Pancreas (tissue), 10 donors: Measurements from ENCODE around the gene USP48. TPM values are rescaled to one million over a fixed set of nuclear protein-coding genes. Genes with fewer than 3 reads are reported as not detected.

Source experiments
- ATAC-seq, 4 donors: fragments of 200-7000 bp; cut with Tn5 transposase; one replicate each; pipeline versions ENCODE4 v1.8.0 to v1.9.1; 2020; ENCODE audit warnings: mild to moderate bottlenecking in 4 of 4, moderate library complexity in 4 of 4
- DNase-seq, 6 donors: peaks; one replicate each; pipeline ENCODE4 v3.0.0-alpha.2; 2020
- FAIRE-seq: peaks from 2 replicates; lab custom pipeline; 2012; peaks lifted over from hg19 to GRCh38; lab: Jason Lieb, UNC
- H3K27ac ChIP-seq, 4 donors: fragments of 200-600 bp; sonication (generic); 1 replicate in 3 of 4; 2 replicates in 1 of 4; pipeline versions ENCODE4 v1.5.0 to v1.8.0; 2020
- H3K27me3 ChIP-seq, 4 donors: fragments of 200-600 bp; one replicate each; pipeline ENCODE4 v1.8.0; 2021
- H3K36me3 ChIP-seq, 3 donors: fragments of 200-600 bp; sonication (generic) in 1 of 3; one replicate each; pipeline versions ENCODE4 v1.5.0 to v1.8.0; 2020 to 2021
- H3K4me1 ChIP-seq, 3 donors: fragments of 200-600 bp; one replicate each; pipeline ENCODE4 v1.8.0; 2021
- H3K4me3 ChIP-seq, 4 donors: fragments of 200-600 bp; sonication (generic) in 2 of 4; one replicate each; pipeline versions ENCODE4 v1.5.0 to v1.8.0; 2020 to 2021
- H3K9me3 ChIP-seq, 4 donors: fragments of 200-600 bp; one replicate each; pipeline ENCODE4 v1.8.0; 2021
- CTCF ChIP-seq, 4 donors: fragments of 200-600 bp; sonication (generic) in 3 of 4; IDR thresholded peaks; one replicate each; pipeline versions ENCODE4 v1.5.0 to v1.8.0; 2021; ENCODE audit warnings: antibody characterized with exemption in 4 of 4
- WGBS, 2 donors: extraction: QIAGEN DNeasy Blood & Tissue Kit; methylation state at CpG; one replicate each; pipeline ENCODE4 v1.1.7; 2013; 5-methylcytosine and 5-hydroxymethylcytosine counted together
- intact Hi-C, 3 donors: fragments of 100-400 bp; cut with DNase I; formaldehyde crosslinking; loops; one replicate each; pipeline versions ENCODE4 v1.11.1 to v1.14.2; 2022
- polyA plus RNA-seq, 2 donors: library from polyadenylated mRNA; stranded (reverse); fragments of 200-250 nt; gene quantifications; one replicate each; pipeline ENCODE4 v1.2.3, GENCODE V29; 2013
- total RNA-seq, 6 donors: library from RNA; stranded (reverse); fragmentation: NEBNext Ultra II Directional in 4 of 6; extraction: Animal tissue kit (Norgen Biotek cat#: 25700) in 4 of 6; gene quantifications; one replicate each; pipeline versions ENCODE4 v1.2.1 to v1.2.4, GENCODE V29; 2021 to 2023
- donor health status: healthy with polysubstance abuse.
- donor health status: DM: no; HTN: no; CAD: no; lungs with moderate emphysema.
- donor health status: DM: no; HTN: no; CAD: no.
- donor health status: control.
- donor health status: control.
- donor health status: Bipolar disorder and iron deficiency.
- donor health status: DM: yes; HTN: yes; CAD: no.
- donor health status: DM: no; HTN: no; CAD: no.
- donor health status: DM: no; HTN: no; CAD: no.
- donor health status: DM: yes; HTN: yes; CAD: no.

Gene USP48
- total and polyA plus RNA-seq, 8 donors = 14.9 to 30.6 (median 25.9) TPM

DNA sequence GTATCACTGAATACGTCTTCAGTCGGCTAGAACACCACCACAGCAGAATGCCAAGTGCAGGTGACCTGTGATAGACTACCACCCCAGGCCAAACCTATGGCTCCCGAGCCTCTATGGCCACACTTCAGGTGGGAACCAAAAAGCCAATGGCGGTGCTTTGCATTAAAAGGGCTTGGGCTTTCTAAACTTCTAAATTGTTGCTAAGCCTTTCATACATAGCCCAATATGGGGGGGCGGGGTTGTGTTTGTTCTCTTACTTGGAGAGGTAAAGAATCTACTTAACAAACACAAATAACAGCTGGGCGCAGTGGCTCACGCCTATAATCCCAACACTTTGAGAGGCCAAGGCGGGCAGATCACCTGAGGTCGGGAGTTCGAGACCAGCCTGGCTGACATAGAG lies 19.7 kb downstream of the USP48 start:
- no peak overlapping the region for H3K27ac ChIP-seq
- H3K9me3 ChIP-seq = no peaks in the 10 kb centered on the region
- H3K27me3 ChIP-seq = no peaks in the 10 kb centered on the region
- no peak overlapping the region for H3K4me3 ChIP-seq
- no peak for FAIRE-seq
- DNase-seq = no peak
- H3K36me3 ChIP-seq = no peaks in the 10 kb centered on the region
- H3K4me1 ChIP-seq = peaks cover 13 to 22% (median 16%) of the 10 kb centered on the region in 3 donors
- WGBS, 2 donors = 92% methylated on average over 10 of the region's 10 CpGs
- intact Hi-C loops = no loop called here
- no peak for ATAC-seq
- TF ChIP-seq CTCF (IDR thresholded peaks at IDR 0.05) = no peak

DNA sequence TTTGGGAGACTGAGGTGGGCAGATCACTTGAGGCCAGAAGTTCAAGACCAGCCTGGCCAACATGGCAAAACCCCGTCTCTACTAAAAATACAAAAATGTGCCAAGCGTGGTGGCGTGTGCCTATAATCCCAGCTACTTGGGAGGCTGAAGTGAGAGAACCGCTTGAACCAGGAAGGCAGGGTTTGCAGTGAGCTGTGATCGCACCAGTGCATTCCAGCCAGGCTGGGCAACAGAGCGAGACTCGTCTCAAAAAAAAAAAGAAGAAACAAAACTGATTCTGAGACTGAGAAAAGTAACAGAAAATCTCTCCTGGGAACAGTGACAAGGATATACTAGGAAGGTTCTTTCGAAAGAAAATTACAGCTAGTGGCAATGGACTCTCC lies 20.9 kb downstream of the USP48 start:
- Histone ChIP-seq H3K4me1 (peaks cover 13 to 22% (median 16%) of the 10 kb centered on the region in 3 donors), H3K4me3 (no peak overlapping the region), H3K9me3 (no peaks in the 10 kb centered on the region), H3K27me3 (no peaks in the 10 kb centered on the region), H3K27ac (no peak overlapping the region), H3K36me3 (no peaks in the 10 kb centered on the region)
- intact Hi-C loops = no loop called here
- DNase-seq = no peak
- FAIRE-seq = no peak
- no peak for TF ChIP-seq CTCF (IDR thresholded peaks at IDR 0.05)
- ATAC-seq = no peak
- 94 to 97% methylated on average over 8 of the region's 8 CpGs for WGBS, 2 donors

GRCh38 chr1:21761052-21761451 lies 21.9 kb downstream of the USP48 start:
- H3K36me3 ChIP-seq = no peaks in the 10 kb centered on the region
- FAIRE-seq (no peak), DNase-seq (no peak), ATAC-seq (no peak)
- no peak overlapping the region for H3K4me3 ChIP-seq
- H3K27ac ChIP-seq = no peak overlapping the region
- H3K27me3 ChIP-seq = no peaks in the 10 kb centered on the region
- TF ChIP-seq CTCF (IDR thresholded peaks at IDR 0.05) = no peak
- H3K4me1 ChIP-seq = peaks cover 13 to 22% (median 16%) of the 10 kb centered on the region in 3 donors
- WGBS, 2 donors = 47 to 59% methylated on average over 3 of the region's 3 CpGs
- intact Hi-C loops = no loop called here
- no peaks in the 10 kb centered on the region for H3K9me3 ChIP-seq

DNA sequence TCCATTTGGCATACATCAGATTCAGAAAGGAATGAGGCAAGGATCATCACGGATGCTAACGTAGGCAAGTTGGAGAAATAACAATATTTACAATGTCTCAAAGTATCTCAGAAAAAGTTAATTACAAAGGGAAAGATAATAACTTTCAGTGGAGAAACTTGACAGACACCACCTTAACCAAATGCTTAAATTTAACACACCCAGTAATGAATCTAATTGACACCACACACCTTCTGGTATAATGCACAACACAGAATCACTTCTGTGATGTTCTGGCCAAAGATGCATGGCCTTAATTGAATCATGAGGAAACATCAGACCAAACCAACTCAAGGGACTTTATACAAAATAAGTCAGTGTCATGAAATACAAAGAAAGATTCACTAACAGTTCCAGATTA lies 23.1 kb downstream of the USP48 start:
- no peak overlapping the region for H3K4me3 ChIP-seq
- TF ChIP-seq CTCF (IDR thresholded peaks at IDR 0.05) = no peak
- intact Hi-C loops = no loop called here
- no peak overlapping the region for H3K27ac ChIP-seq
- H3K27me3 ChIP-seq = no peaks in the 10 kb centered on the region
- FAIRE-seq (no peak), DNase-seq (no peak), ATAC-seq (no peak)
- H3K36me3 ChIP-seq = peaks cover 0 to 5% (median 0%) of the 10 kb centered on the region in 3 donors
- 68 to 77% methylated on average over 2 of the region's 2 CpGs for WGBS, 2 donors
- H3K4me1 ChIP-seq = peaks cover 5 to 12% (median 9%) of the 10 kb centered on the region in 3 donors
- H3K9me3 ChIP-seq = no peaks in the 10 kb centered on the region

- no peak for ATAC-seq
- H3K4me1 ChIP-seq = peaks cover 0 to 6% (median 2%) of the 10 kb centered on the region in 3 donors
- H3K9me3 ChIP-seq = no peaks in the 10 kb centered on the region
- TF ChIP-seq CTCF (IDR thresholded peaks at IDR 0.05) = no peak
- H3K27me3 ChIP-seq = no peaks in the 10 kb centered on the region
- 47 to 51% methylated on average over 2 of the region's 2 CpGs for WGBS, 2 donors
- H3K4me3 ChIP-seq = no peak overlapping the region
- DNase-seq = no peak
- intact Hi-C loops = no loop called here
- H3K36me3 ChIP-seq = peaks cover 0 to 11% (median under 1%) of the 10 kb centered on the region in 3 donors
- FAIRE-seq = no peak
- no peak overlapping the region for H3K27ac ChIP-seq
Measured at GRCh38 chr1:21759182-21759581, 23.8 kb downstream of the USP48 start.
